Caco-2 (cell line): ENCODE results near the gene LINGO1. TPM values are rescaled to one million over a fixed set of nuclear protein-coding genes. Genes with fewer than 3 reads are reported as not detected.

ENCODE experiments used
- BruUV-seq: library from RNA; stranded (reverse); fragments of 400-500 nt; replicated peaks from 2 replicates; lab custom pipeline; 2021; lab: Mats Ljungman, UMichigan
- CTCF ChIA-PET: fragments of 300-600 bp; sonication (Branson Sonifier 250); formaldehyde crosslinking; loops from one replicate; lab custom pipeline; 2022; ENCODE audit warnings: antibody characterized with exemption; lab: Charles Lee
- POLR2A ChIA-PET: fragments of 300-600 bp; sonication (Branson Sonifier 250); formaldehyde crosslinking; loops from one replicate; lab custom pipeline; 2022; ENCODE audit warnings: antibody characterized with exemption; lab: Charles Lee
- DNase-seq, 2 experiments: peaks; one replicate each; pipeline versions ENCODE4 v3.0.0 to v3.0.0-alpha.2; 2020 to 2022
- H3K27me3 ChIP-seq: replicated peaks from 2 replicates; pipeline ENCODE4 v1.6.0; 2011; ENCODE audit warnings: low read length; ENCODE audit not compliant: control insufficient read depth, insufficient read depth
- H3K36me3 ChIP-seq: 2 replicates; pipeline ENCODE4 v1.5.1; 2011; ENCODE audit warnings: low read length; ENCODE audit not compliant: control insufficient read depth, insufficient read depth
- H3K4me1 ChIP-seq: fragments of 250-450 bp; sonication (Bioruptor Pico); 2 replicates; pipeline ENCODE4 v1.5.1; 2020; ENCODE audit warnings: mild to moderate bottlenecking
- H3K4me3 ChIP-seq: 2 replicates; pipeline ENCODE4 v1.5.1; 2011; ENCODE audit warnings: low read depth, mild to moderate bottlenecking, control low read depth, low read length
- H3K9me3 ChIP-seq: fragments of 250-450 bp; sonication (Bioruptor Pico); 2 replicates; pipeline ENCODE4 v1.5.1; 2020; ENCODE audit warnings: mild to moderate bottlenecking, moderate library complexity
- H3K27ac Mint-ChIP-seq: one replicate; pipeline ENCODE4 v1.8.0; 2022; ENCODE audit warnings: mixed read lengths; ENCODE audit not compliant: unreplicated experiment
- H3K27me3 Mint-ChIP-seq: one replicate; pipeline ENCODE4 v1.8.0; 2022; ENCODE audit warnings: mixed read lengths; ENCODE audit not compliant: insufficient read depth, unreplicated experiment
- H3K36me3 Mint-ChIP-seq: one replicate; pipeline ENCODE4 v1.8.0; 2022; ENCODE audit warnings: mild to moderate bottlenecking, mixed read lengths; ENCODE audit not compliant: insufficient read depth, unreplicated experiment
- H3K4me1 Mint-ChIP-seq: one replicate; pipeline ENCODE4 v1.8.0; 2022; ENCODE audit warnings: low read depth, mixed read lengths; ENCODE audit not compliant: unreplicated experiment
- H3K4me3 Mint-ChIP-seq: one replicate; pipeline ENCODE4 v1.8.0; 2022; ENCODE audit warnings: mild to moderate bottlenecking, moderate library complexity, mixed read lengths; ENCODE audit not compliant: unreplicated experiment
- H3K9me3 Mint-ChIP-seq: one replicate; pipeline ENCODE4 v1.8.0; 2022; ENCODE audit warnings: mixed read lengths; ENCODE audit not compliant: unreplicated experiment
- intact Hi-C: fragments of 100-400 bp; cut with micrococcal nuclease; formaldehyde crosslinking; loops from one replicate; pipeline ENCODE4 v1.10.0; 2022; ENCODE audit not compliant: unreplicated experiment
- total RNA-seq: library from RNA; stranded (reverse); gene quantifications from 2 replicates; pipeline ENCODE4 v1.2.3, GENCODE V29; 2022
- TF ChIP-seq, protein P1 (sequence below), 2 experiments: fragments of 200-600 bp in 1 of 2; IDR thresholded peaks; 1 replicate in 1 of 2; 2 replicates in 1 of 2; pipeline versions ENCODE4 v1.5.1 to v1.8.0; 2011 to 2022; ENCODE audit warnings: antibody characterized with exemption in 1 of 2, control low read depth in 1 of 2, inconsistent platforms in 1 of 2, low read depth in 1 of 2, low read length in 1 of 2, mild to moderate bottlenecking in 1 of 2, moderate library complexity in 1 of 2; ENCODE audit not compliant: insufficient read depth in 1 of 2, severe bottlenecking in 1 of 2, unreplicated experiment in 1 of 2

The LINGO1 gene
- total RNA-seq, 1 experiment from 2014 or later, result 1.4 TPM

DNA sequence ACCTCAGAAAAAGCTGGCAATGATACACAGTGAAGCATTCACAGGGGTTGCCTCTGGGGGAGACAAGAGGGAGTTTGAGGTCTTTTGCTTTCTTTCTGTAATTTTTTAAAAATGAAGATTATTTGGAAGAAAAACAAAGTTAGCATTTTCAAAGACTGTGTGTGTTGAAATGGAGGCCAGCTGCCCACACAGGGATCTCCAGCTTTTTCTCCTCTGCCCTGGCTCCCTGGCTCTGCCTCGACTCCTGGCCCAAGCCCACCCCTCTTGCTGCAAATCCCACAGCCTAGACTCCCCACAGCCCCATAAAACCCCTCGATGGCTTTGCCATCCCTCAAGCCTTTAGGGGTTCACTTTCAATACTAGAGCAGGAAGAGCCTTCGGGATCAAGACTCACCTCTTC is 68.4 kb downstream of the LINGO1 start:
- intact Hi-C loops, result no loop called here
- CTCF ChIA-PET, result interaction anchor here (0.9 kb wide), 1 partner anchor 21 kb away, joined by 6 read pairs; no protein-coding TSS in a partner anchor
- H3K4me1 Mint-ChIP-seq, result no peaks in the 10 kb centered on the region

DNA sequence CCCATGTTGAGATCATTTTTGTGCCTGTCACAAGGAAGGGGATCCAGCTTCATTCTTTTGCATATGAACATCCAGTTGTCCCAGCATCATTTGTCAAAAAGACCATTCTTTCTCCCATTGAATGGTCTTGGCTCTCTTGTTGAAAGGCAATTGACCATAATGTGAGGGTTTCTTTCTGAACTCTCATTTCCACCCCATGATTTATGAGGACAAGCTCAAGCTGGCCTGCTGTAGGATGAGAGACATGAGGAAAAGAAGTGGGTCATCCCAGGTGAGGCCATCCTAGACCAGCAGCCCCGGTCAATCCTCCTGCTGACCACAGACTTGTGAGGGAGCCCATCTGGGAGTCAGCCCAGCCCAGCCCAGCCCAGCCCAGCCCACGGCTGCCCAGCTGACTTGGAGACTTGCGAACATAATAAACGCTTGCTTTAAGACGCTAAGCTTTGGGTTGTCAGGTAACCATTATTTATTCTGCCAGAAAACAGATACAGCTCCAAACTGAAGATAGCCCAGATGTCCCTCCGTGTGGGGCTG is 69.0 kb downstream of the LINGO1 start:
- Histone ChIP-seq H3K4me3 (no peak overlapping the region), H3K4me1 (peaks cover 9% of the 10 kb centered on the region), H3K9me3 (no peaks in the 10 kb centered on the region), H3K27me3 (no peaks in the 10 kb centered on the region), H3K36me3 (no peaks in the 10 kb centered on the region)
- TF ChIP-seq, protein P1, sequence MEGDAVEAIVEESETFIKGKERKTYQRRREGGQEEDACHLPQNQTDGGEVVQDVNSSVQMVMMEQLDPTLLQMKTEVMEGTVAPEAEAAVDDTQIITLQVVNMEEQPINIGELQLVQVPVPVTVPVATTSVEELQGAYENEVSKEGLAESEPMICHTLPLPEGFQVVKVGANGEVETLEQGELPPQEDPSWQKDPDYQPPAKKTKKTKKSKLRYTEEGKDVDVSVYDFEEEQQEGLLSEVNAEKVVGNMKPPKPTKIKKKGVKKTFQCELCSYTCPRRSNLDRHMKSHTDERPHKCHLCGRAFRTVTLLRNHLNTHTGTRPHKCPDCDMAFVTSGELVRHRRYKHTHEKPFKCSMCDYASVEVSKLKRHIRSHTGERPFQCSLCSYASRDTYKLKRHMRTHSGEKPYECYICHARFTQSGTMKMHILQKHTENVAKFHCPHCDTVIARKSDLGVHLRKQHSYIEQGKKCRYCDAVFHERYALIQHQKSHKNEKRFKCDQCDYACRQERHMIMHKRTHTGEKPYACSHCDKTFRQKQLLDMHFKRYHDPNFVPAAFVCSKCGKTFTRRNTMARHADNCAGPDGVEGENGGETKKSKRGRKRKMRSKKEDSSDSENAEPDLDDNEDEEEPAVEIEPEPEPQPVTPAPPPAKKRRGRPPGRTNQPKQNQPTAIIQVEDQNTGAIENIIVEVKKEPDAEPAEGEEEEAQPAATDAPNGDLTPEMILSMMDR (IDR thresholded peaks at IDR 0.05; ENCODE audit: insufficient read depth in 1 of 2, low read depth in 1 of 2, low read length in 1 of 2, severe bottlenecking in 1 of 2, unreplicated experiment in 1 of 2), result no peak
- no peaks in the 10 kb centered on the region for H3K27me3 Mint-ChIP-seq
- BruUV-seq, result no TSS peak
- ChIA-PET CTCF (interaction anchor here (0.9 kb wide), 1 partner anchor 21 kb away, joined by 6 read pairs; no protein-coding TSS in a partner anchor), POLR2A (no interaction called here)
- no peaks in the 10 kb centered on the region for H3K36me3 Mint-ChIP-seq
- no peak for DNase-seq
- intact Hi-C loops, result no loop called here
- no peak overlapping the region for H3K27ac Mint-ChIP-seq
- peaks cover 3% of the 10 kb centered on the region for H3K4me1 Mint-ChIP-seq
- no peak overlapping the region for H3K4me3 Mint-ChIP-seq
- H3K9me3 Mint-ChIP-seq, result no peaks in the 10 kb centered on the region

More for the DNA sequence above, 68.4 kb downstream of the LINGO1 start:
- Mint-ChIP-seq H3K27ac (no peak overlapping the region), H3K4me3 (no peak overlapping the region), H3K27me3 (no peaks in the 10 kb centered on the region), H3K36me3 (no peaks in the 10 kb centered on the region), H3K9me3 (no peaks in the 10 kb centered on the region)
- no peak for DNase-seq
- H3K36me3 ChIP-seq, result no peaks in the 10 kb centered on the region
- no peaks in the 10 kb centered on the region for H3K27me3 ChIP-seq
- POLR2A ChIA-PET, result no interaction called here
- peaks cover 15% of the 10 kb centered on the region for H3K4me1 ChIP-seq
- no peak overlapping the region for H3K4me3 ChIP-seq
- BruUV-seq, result no TSS peak
- TF ChIP-seq, protein P1 (IDR thresholded peaks at IDR 0.05; ENCODE audit: insufficient read depth in 1 of 2, low read depth in 1 of 2, low read length in 1 of 2, severe bottlenecking in 1 of 2, unreplicated experiment in 1 of 2), result no peak
- H3K9me3 ChIP-seq, result no peaks in the 10 kb centered on the region

Other genes with a start within 250 kb of the LINGO1 start
- gene PEAK1, start 212.8 kb downstream of the LINGO1 start, total RNA-seq, result 18.4 and 21.8 TPM in 2 replicates
- 27.0 and 34.0 TPM in 2 replicates for gene HMG20A, start 212.0 kb downstream of the LINGO1 start, total RNA-seq